Esophagus squamous epithelium (tissue), 4 donors: Measurements from ENCODE around the gene GAB4.

Experiments used
- CTCF ChIP-seq, 6 experiments: fragments of 450-650 bp in 4 of 6; fragments of 200-600 bp in 2 of 6; sonication (generic) in 2 of 6; IDR thresholded peaks; one replicate each; pipeline ENCODE4 v1.5.1; 2016 to 2019; ENCODE audit warnings: antibody characterized with exemption in 6 of 6, mild to moderate bottlenecking in 4 of 6, moderate library complexity in 4 of 6
- POLR2A ChIP-seq, 4 donors: fragments of 450-650 bp; IDR thresholded peaks; one replicate each; pipeline ENCODE4 v1.6.1; 2017; ENCODE audit warnings: antibody characterized with exemption in 4 of 4, mild to moderate bottlenecking in 4 of 4, moderate library complexity in 3 of 4

DNA sequence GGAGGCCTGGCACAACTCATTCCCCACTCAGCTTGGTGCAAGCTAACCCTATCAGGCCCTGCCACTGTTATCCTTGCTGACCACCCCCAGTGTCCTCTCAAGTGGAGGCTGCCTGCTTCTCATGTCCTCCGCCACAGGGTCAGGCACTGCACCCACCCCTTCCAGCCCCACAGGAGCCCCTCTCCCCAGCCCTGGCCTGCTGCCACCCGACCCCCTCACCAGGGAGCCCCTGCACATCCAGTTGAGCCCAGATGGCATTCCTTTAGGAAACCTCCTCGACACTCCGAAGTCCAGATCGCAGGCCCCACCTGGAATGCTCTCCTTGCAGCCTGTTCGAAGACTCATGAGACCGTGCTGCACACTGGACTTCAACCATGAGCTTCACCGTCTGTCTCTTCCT is 48.8 kb upstream of the GAB4 start:
- TF ChIP-seq CTCF (IDR thresholded peaks at IDR 0.05) (no peak), POLR2A (IDR thresholded peaks at IDR 0.05) (no peak)
